Activated naive CD8-positive, alpha-beta T cell treated with anti-CD3 and anti-CD28 coated beads, Interleukin-2, amount 10 ng/mL, durations not matched to agents 7 days and 5 days (primary cell): Measurements from ENCODE around the gene ATP2B2. TPM values are rescaled to one million over a fixed set of nuclear protein-coding genes. Genes with fewer than 3 reads are reported as not detected.

ENCODE experiments used
- ATAC-seq: fragments of 150-1000 bp; cut with Tn5 transposase; one replicate; pipeline ENCODE4 v1.10.0; 2021; ENCODE audit warnings: low read depth, moderate library complexity
- POLR2A ChIA-PET: fragments of 350-600 bp; sonication (Branson Sonifier 250); formaldehyde crosslinking; loops from one replicate; lab custom pipeline; 2021; ENCODE audit warnings: antibody characterized with exemption; lab: Charles Lee
- DNase-seq: peaks from one replicate; pipeline ENCODE4 v3.0.0; 2021
- H3K27ac Mint-ChIP-seq: one replicate; pipeline ENCODE4 v1.8.0; 2022; ENCODE audit warnings: mild to moderate bottlenecking, mixed read lengths
- H3K27me3 Mint-ChIP-seq: one replicate; pipeline ENCODE4 v1.8.0; 2022; ENCODE audit warnings: mild to moderate bottlenecking, moderate library complexity, mixed read lengths
- H3K36me3 Mint-ChIP-seq: one replicate; pipeline ENCODE4 v1.8.0; 2021; ENCODE audit warnings: mild to moderate bottlenecking, mixed read lengths
- H3K4me1 Mint-ChIP-seq: one replicate; pipeline ENCODE4 v1.8.0; 2021; ENCODE audit warnings: mixed read lengths
- H3K4me3 Mint-ChIP-seq: one replicate; pipeline ENCODE4 v1.8.0; 2022; ENCODE audit warnings: mild to moderate bottlenecking, moderate library complexity, mixed read lengths
- H3K9me3 Mint-ChIP-seq: one replicate; pipeline ENCODE4 v1.8.0; 2021; ENCODE audit warnings: mixed read lengths
- total RNA-seq, 2 experiments: library from RNA; stranded (reverse); gene quantifications; one replicate each; pipeline ENCODE4 v1.2.3, GENCODE V29; 2021

The ATP2B2 gene
- total RNA-seq, 2 experiments from 2014 or later: not detected

DNA sequence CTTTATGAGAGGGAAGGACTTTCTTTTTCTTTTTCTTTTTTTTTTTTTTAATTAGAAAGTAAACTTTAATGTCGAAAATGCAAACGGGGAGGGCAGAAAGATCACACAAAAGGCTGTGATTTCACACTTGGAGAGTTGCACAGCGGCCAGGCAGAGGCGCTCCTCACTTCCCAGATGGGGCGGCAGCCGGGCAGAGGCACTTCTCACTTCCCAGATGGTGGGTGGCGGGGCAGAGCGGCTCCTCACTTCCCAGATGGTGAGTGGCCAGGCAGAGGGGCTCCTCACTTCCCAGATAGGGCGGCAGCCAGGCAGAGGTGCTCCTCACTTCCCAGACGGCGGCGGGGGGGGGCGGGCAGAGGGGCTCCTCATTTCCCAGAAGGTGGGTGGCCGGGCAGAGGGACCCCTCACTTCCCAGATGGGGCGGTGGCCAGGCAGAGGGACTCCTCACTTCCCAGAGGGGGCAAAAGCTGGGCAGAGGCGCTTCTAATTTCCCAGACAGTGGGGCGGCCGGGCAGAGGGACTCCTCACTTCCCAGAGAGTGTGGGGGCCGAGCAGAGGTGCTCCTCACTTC is 88.6 kb downstream of the ATP2B2 start:
- no peak overlapping the region for H3K27ac Mint-ChIP-seq
- DNase-seq (no peak), ATAC-seq (no peak)
- POLR2A ChIA-PET: no interaction called here
- H3K36me3 Mint-ChIP-seq: no peaks in the 10 kb centered on the region
- H3K4me1 Mint-ChIP-seq: peaks cover 6% of the 10 kb centered on the region
- no peaks in the 10 kb centered on the region for H3K9me3 Mint-ChIP-seq
- peaks cover 6% of the 10 kb centered on the region for H3K27me3 Mint-ChIP-seq
- H3K4me3 Mint-ChIP-seq: no peak overlapping the region

DNA sequence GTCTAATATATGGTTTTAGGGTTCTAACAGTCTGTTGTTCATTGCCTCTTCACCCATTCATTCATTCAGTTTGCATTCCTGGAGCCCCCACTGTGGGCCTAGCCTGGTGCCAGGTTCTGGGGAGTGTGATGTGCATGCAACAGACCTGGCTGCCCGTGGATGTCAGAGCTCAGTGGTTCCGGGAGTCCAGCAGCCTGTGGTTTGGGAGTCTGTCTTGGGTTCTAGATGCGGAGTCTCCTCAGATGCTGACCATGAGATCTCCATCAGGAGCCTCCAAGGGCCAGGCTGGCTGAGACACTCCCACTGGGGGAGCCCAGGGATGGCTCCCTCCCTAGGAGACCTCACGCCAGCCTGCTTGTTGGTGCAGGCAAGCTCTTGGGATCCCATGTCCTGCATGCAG is 92.3 kb downstream of the ATP2B2 start:
- Mint-ChIP-seq H3K27ac (no peak overlapping the region), H3K27me3 (peaks cover 6% of the 10 kb centered on the region), H3K9me3 (no peaks in the 10 kb centered on the region), H3K36me3 (no peaks in the 10 kb centered on the region), H3K4me1 (peaks cover 2% of the 10 kb centered on the region), H3K4me3 (no peak overlapping the region)
- no peak for DNase-seq
- no peak for ATAC-seq
- POLR2A ChIA-PET: no interaction called here

DNA sequence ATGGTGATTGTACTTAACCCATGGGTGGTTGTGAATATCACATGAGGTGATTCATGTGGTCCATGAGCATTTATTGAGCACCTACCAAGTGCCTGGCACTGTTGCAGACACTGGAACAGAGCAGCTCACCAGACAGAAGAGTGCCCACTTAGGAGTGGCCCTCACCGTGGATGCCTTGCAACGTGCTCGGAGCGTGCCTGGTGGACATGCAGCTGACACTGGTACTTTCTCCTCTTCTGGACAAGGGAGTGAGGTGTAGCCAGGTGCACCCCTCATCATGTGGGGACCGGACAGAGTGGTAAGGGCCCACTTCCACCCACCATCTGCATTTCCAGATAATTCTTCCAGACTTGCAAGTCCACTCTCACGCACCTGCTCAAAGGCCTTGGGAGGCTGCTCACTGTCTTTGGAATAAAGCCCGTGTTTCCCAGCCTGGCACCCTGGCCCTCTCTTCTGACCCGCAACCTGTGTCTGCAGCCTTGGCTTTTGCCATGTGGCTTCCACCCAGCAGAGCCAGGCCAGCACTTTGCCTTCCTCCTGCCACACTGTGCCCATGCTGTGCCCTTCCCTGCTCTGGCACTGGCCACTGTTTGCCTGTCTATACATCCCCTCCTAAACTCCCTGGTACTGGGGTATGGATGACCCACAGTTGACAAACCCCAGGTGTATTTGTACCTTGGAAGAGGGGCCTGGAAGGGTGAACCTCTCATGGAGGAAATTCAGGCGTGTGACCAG is 93.6 kb downstream of the ATP2B2 start:
- Mint-ChIP-seq H3K4me1 (peaks cover 2% of the 10 kb centered on the region), H3K27ac (no peak overlapping the region), H3K36me3 (no peaks in the 10 kb centered on the region), H3K9me3 (no peaks in the 10 kb centered on the region), H3K27me3 (peaks cover 4% of the 10 kb centered on the region), H3K4me3 (no peak overlapping the region)
- DNase-seq (no peak), ATAC-seq (no peak)
- POLR2A ChIA-PET: no interaction called here

DNA sequence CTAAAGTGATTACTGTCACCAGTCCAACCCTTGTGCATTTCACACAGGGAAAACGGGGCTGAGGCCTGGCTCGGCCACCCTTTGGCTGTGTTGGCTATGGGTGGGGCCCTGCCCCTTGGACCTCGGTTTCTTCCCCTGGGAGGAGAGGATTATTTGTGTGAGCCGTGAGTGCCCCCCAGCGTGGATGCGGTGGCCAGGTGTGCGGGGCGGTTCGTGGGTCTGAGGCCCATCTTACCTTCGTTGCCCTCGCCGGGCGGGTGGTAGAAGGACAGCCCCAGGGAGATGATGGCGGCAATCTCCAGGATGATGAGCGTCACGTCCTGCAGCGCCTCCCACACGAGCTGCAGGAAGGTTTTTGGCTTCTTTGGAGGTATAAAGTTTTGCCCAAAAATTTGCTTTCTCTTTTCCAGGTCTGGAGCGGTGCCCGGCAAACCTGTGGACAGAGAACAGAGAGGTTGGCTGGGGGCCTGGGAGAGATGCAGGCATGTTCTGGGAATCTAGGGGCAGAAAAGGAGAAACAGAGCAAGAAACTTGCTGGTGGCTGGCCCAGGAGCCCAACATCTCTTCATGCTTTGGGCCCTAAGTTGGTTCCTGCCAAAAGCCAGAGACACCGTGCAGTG is 94.9 kb downstream of the ATP2B2 start:
- ATAC-seq (no peak), DNase-seq (no peak)
- POLR2A ChIA-PET: no interaction called here
- H3K4me1 Mint-ChIP-seq: peaks cover 2% of the 10 kb centered on the region
- H3K36me3 Mint-ChIP-seq: no peaks in the 10 kb centered on the region
- no peak overlapping the region for H3K27ac Mint-ChIP-seq
- H3K4me3 Mint-ChIP-seq: no peak overlapping the region
- H3K9me3 Mint-ChIP-seq: no peaks in the 10 kb centered on the region
- peaks cover 4% of the 10 kb centered on the region for H3K27me3 Mint-ChIP-seq

DNA sequence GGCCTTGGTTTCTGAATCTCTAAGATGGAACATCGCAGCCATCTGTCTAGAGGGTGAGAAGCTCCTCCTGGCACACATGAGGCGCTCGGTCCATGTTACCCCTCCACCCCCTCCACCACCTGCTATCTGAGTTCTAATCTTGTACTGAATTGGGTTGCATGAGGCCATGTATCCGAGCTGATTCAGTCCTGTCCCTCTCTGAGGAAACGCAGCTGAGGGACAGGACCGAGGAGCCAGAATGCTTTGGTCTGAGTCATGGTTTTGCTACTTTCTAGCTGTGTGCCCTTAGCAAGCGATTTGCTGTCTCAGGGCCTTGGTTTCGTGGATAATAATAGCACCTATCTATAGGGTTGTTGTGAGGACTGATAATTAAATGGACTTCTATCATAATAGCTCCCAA is 96.7 kb downstream of the ATP2B2 start:
- ATAC-seq (no peak), DNase-seq (no peak)
- H3K4me1 Mint-ChIP-seq: peaks cover 2% of the 10 kb centered on the region
- no peaks in the 10 kb centered on the region for H3K27me3 Mint-ChIP-seq
- POLR2A ChIA-PET: no interaction called here
- H3K27ac Mint-ChIP-seq: no peak overlapping the region
- no peaks in the 10 kb centered on the region for H3K36me3 Mint-ChIP-seq
- H3K9me3 Mint-ChIP-seq: no peaks in the 10 kb centered on the region
- H3K4me3 Mint-ChIP-seq: no peak overlapping the region

DNA sequence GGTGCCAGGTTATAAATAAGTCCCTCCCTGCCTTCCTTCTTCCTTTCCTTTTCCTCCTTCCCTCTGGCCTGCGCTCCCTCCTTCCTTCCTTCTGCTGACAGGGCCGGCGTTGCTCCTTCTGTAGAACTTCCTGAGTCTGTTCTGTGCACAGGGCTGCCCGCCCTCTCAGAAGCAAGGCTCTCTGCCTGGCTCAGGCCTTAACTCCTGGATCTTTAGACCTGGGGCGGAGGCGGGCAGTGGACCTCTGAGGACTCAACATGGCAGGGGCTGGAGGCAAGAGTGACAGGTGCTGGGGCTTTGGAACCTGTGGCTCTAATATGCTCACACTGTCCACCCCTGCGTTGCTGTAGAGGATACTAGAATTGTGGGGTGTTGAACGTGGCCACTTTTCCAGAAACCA is 98.0 kb downstream of the ATP2B2 start:
- DNase-seq (no peak), ATAC-seq (no peak)
- H3K4me3 Mint-ChIP-seq: no peak overlapping the region
- H3K27me3 Mint-ChIP-seq: no peaks in the 10 kb centered on the region
- no peaks in the 10 kb centered on the region for H3K36me3 Mint-ChIP-seq
- POLR2A ChIA-PET: no interaction called here
- H3K27ac Mint-ChIP-seq: no peak overlapping the region
- no peaks in the 10 kb centered on the region for H3K9me3 Mint-ChIP-seq
- peaks cover 2% of the 10 kb centered on the region for H3K4me1 Mint-ChIP-seq

DNA sequence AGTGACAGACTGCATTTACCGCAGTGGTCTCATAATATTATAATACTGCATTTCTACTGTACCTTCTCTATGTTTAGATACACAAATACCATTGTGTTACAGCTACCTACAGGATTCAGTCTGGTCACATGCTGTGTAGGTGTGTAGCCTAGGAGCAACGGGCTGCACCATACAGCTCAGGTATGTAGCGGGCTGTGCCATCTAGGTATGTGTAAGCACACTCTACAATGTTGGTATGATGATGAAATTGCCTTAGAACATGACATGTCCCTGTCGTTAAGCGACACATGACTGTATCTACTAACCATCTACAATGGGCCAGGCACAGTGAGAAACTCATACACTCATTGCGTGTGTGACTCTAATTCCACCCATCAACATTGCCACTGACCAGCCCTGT is 99.0 kb downstream of the ATP2B2 start:
- H3K4me3 Mint-ChIP-seq: no peak overlapping the region
- peaks cover 2% of the 10 kb centered on the region for H3K4me1 Mint-ChIP-seq
- H3K27ac Mint-ChIP-seq: no peak overlapping the region
- no peaks in the 10 kb centered on the region for H3K36me3 Mint-ChIP-seq
- DNase-seq: no peak
- H3K9me3 Mint-ChIP-seq: no peaks in the 10 kb centered on the region
- ATAC-seq: no peak
- POLR2A ChIA-PET: no interaction called here
- H3K27me3 Mint-ChIP-seq: no peaks in the 10 kb centered on the region

DNA sequence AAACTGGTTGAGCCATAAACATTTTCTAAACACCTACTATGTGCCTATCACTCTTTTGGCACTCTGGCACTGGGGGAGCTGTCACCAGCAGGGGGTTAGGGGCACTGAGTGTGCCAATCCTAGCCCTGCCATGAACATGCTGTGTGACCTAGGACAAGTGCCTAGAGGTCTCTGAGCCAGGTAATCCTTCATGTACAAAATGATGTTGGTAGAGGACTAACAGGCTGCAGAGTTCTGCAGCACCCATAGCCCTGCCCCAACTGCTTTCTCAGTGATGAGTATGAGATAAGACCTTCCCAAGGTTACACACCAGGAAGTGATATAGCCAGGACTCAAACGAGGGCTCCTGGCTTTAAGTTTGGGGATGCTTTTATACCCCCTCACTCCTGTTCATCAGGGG is 99.6 kb downstream of the ATP2B2 start:
- DNase-seq: no peak
- Mint-ChIP-seq H3K4me1 (peaks cover 2% of the 10 kb centered on the region), H3K27ac (no peak overlapping the region), H3K9me3 (no peaks in the 10 kb centered on the region), H3K4me3 (no peak overlapping the region), H3K27me3 (no peaks in the 10 kb centered on the region), H3K36me3 (no peaks in the 10 kb centered on the region)
- POLR2A ChIA-PET: no interaction called here
- no peak for ATAC-seq

DNA sequence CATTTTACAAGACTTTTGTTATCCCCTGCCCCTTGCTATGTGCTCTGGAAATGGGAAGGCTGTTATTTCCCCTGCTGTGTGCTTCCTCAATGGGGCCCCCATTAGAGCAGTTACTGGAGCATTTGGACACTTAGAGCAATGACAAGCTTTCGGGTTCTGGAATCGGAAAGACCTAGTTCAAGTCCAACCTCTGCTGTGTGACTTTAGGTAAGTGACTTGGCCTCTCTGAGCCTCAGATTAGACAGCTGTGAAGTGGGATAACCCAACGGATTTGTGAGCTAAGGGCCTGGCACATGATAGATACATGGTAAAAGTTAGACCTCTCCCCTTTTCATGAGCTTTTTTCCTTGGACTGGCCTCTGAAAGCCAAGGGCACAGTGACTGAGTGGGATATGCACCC is 100.5 kb downstream of the ATP2B2 start:
- H3K4me3 Mint-ChIP-seq: no peak overlapping the region
- H3K36me3 Mint-ChIP-seq: no peaks in the 10 kb centered on the region
- H3K9me3 Mint-ChIP-seq: no peaks in the 10 kb centered on the region
- DNase-seq (no peak), ATAC-seq (no peak)
- no peak overlapping the region for H3K27ac Mint-ChIP-seq
- peaks cover 2% of the 10 kb centered on the region for H3K4me1 Mint-ChIP-seq
- H3K27me3 Mint-ChIP-seq: no peaks in the 10 kb centered on the region
- POLR2A ChIA-PET: no interaction called here

DNA sequence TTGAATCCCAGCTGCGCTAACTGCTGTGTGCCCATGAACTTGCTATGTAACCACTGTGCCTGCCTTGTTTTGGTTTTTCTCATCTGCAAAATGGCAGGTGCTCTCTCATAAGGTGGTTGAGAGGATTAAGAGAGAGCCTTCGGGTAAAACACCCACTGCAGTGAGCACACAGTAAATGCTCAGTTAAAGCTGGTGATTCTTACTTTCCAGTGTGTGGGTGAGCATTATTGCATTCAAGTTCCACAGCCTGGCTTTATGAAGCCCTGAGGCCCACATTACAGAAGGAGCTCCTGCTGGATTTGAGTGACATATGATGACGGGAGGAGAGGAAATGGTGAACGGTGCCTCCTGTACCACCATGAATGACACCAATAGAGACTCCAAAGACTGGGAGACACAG is 101.0 kb downstream of the ATP2B2 start:
- POLR2A ChIA-PET: no interaction called here
- no peak for ATAC-seq
- Mint-ChIP-seq H3K9me3 (no peaks in the 10 kb centered on the region), H3K4me1 (peaks cover 1% of the 10 kb centered on the region), H3K27ac (no peak overlapping the region), H3K36me3 (no peaks in the 10 kb centered on the region), H3K27me3 (no peaks in the 10 kb centered on the region), H3K4me3 (no peak overlapping the region)
- DNase-seq: no peak

DNA sequence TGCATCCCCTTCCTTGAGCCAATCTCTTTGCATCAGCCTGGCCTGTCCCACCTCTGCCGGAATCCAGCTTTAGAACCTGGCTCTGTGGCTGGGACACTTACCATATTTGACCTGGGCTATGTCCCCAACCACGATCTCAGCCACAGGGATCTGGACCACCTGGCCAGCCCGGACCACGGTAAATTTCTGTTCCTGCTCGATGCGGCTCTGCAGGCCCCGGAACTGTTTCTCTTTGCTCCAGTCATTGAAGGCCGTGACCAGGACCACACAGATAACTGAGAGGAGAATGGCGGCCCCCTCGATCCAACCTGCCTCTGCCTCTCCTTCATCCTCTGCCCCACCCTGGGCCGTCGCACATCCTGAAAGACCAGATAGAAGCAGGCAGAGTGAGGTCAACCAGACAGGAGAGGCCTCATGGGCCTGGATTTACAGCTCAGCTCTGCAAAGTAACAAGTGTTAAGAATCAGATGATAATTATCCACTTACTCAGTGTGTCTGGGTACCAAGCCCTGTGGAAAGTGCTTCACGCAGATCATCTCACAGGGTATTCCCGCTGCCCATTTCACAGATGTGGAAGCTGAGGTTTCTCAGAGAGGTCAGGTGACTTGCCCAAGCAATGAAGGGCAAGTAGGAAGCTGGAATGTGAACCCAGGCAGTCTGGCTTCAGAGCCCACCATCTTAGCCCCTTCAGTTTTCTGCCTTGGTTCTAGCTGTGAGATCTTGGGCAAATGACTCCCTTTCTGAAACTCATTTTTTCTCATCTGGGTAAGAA is 103.2 kb downstream of the ATP2B2 start:
- no peak overlapping the region for H3K4me3 Mint-ChIP-seq
- DNase-seq (no peak), ATAC-seq (no peak)
- no peaks in the 10 kb centered on the region for H3K4me1 Mint-ChIP-seq
- H3K36me3 Mint-ChIP-seq: no peaks in the 10 kb centered on the region
- no peaks in the 10 kb centered on the region for H3K9me3 Mint-ChIP-seq
- POLR2A ChIA-PET: no interaction called here
- H3K27ac Mint-ChIP-seq: no peak overlapping the region
- no peaks in the 10 kb centered on the region for H3K27me3 Mint-ChIP-seq

DNA sequence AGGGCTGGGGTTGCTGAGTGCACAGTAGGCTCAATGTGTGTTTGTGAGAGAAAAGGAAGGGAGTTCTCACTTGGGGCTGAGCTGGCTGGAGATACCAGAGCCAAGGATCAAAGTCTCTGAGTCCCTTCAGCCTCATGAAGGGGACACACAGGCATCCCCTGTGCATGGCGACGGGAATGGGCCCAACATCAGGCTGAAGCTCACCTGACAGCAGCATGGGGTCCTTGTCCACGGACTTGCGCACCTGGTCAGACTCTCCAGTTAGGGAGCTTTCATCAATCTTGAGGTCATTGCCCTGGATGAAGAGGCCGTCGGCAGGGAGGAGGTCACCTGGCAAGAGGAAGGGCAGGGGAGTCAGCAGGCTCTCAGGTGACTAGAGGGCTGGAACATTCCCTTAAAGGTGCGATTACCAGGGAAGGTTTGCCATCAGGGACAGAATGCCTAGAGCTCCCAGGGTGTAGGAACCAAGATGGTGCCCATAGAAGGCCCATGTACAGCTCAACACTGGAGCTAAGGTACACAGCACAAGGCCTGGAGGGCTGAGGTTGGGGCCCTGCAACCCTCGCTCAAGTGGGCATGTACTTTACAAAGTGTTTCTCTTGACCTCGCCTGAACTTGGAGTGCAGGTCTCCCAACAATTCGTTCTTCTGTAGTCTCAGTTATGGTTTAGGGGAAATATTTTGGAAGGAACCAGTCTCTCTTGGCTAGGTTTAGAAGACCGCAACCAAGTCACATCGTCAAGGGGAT is 104.5 kb downstream of the ATP2B2 start:
- no peak for DNase-seq
- H3K27ac Mint-ChIP-seq: no peak overlapping the region
- no peaks in the 10 kb centered on the region for H3K27me3 Mint-ChIP-seq
- H3K9me3 Mint-ChIP-seq: no peaks in the 10 kb centered on the region
- no peak for ATAC-seq
- no peaks in the 10 kb centered on the region for H3K36me3 Mint-ChIP-seq
- peaks cover 5% of the 10 kb centered on the region for H3K4me1 Mint-ChIP-seq
- no peak overlapping the region for H3K4me3 Mint-ChIP-seq
- POLR2A ChIA-PET: no interaction called here

DNA sequence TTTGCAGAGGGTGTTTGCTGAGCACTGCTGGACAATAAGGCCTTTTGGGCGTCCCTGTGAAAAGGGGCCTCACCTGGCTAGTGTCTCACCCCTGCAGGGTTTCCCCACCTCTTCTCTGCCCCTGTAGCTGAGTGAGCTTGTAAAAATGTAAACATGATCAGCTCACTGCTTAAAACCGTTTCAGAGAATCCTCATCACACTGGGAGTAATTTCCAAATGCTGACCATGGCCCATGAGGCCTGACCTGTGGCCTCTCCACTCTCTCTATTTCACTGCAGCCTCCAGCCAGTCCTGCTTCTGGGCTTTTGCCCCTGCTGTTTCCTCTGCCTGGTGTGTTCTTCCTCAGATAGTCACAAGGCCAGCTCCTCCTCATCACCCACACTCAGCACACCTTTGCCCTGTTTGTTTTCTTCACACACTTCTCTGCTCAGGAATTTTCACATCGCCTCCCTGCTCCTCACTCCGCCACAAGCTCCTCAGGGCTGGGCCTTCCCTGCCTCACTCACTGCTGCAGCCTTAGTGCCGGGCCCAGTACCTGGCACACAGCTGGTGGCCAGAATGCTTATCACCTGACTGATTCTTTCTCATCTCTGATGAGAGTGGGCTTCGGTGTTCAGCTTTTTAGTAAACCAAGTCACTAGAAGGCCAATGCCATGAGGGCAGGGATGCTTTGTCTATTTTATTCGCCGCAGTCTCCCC is 105.2 kb downstream of the ATP2B2 start:
- no peaks in the 10 kb centered on the region for H3K27me3 Mint-ChIP-seq
- POLR2A ChIA-PET: no interaction called here

More for the DNA sequence above, 105.2 kb downstream of the ATP2B2 start:
- no peak overlapping the region for H3K27ac Mint-ChIP-seq
- DNase-seq (no peak), ATAC-seq (no peak)
- no peak overlapping the region for H3K4me3 Mint-ChIP-seq
- peaks cover 12% of the 10 kb centered on the region for H3K4me1 Mint-ChIP-seq
- no peaks in the 10 kb centered on the region for H3K9me3 Mint-ChIP-seq
- H3K36me3 Mint-ChIP-seq: no peaks in the 10 kb centered on the region
